ENCODE data around the gene CRLF2.
"Not testable (repeated sequence)": the region's sequence is repeated elsewhere in the genome, so short reads cannot be mapped to it uniquely, and the experiment has no call there.

Gene CRLF2

GRCh38 chrX:1212532-1212931 lies at the start of gene CRLF2:
TSS of gene CRLF2 (minus strand) at chrX:1212649. CDS start at chrX:1212634, 15 bp downstream.
- no peak for DNase-seq

GRCh38 chrX:1261771-1262170 lies 49.3 kb upstream of the CRLF2 start:
- DNase-seq = not testable (repeated sequence)

- DNase-seq = no peak
Observed at GRCh38 chrX:1261285-1261684, 48.8 kb upstream of the CRLF2 start.

GRCh38 chrX:1252861-1253260 lies 40.4 kb upstream of the CRLF2 start:
- DNase-seq = no peak

GRCh38 chrX:1249101-1249887 lies 36.8 kb upstream of the CRLF2 start:
- no peak for DNase-seq

- peak in 5 of 51 donors; percentile 1 to 20 (median 5) for DNase-seq
Observed at GRCh38 chrX:1248331-1249061, 36.0 kb upstream of the CRLF2 start.

GRCh38 chrX:1246816-1247215 lies 34.4 kb upstream of the CRLF2 start:
- peak in 35 of 51 donors; percentile 0 to 47 (median 14) for DNase-seq

- DNase-seq = peak in 1 of 51 donors; percentile 1
Observed at GRCh38 chrX:1244164-1245076, 32.0 kb upstream of the CRLF2 start.

- no peak for DNase-seq
Observed at GRCh38 chrX:1242891-1243402, 30.5 kb upstream of the CRLF2 start.

GRCh38 chrX:1240551-1240950 lies 28.1 kb upstream of the CRLF2 start:
- DNase-seq = not testable (repeated sequence)

- peak in 42 of 51 donors; percentile 1 to 68 (median 24) for DNase-seq
Observed at GRCh38 chrX:1239681-1240142, 27.3 kb upstream of the CRLF2 start.

GRCh38 chrX:1231850-1232465 lies 19.5 kb upstream of the CRLF2 start:
- DNase-seq = no peak

GRCh38 chrX:1228101-1228500 lies 15.7 kb upstream of the CRLF2 start:
- not testable (repeated sequence) for DNase-seq

- DNase-seq = no peak
Observed at GRCh38 chrX:1226249-1226648, 13.8 kb upstream of the CRLF2 start.

- DNase-seq = no peak
Observed at GRCh38 chrX:1224954-1225353, 12.5 kb upstream of the CRLF2 start.

- no peak for DNase-seq
Observed at GRCh38 chrX:1223242-1223600, 10.8 kb upstream of the CRLF2 start.

- no peak for DNase-seq
Observed at GRCh38 chrX:1222531-1223241, 10.2 kb upstream of the CRLF2 start.

GRCh38 chrX:1221296-1221845 lies 8.9 kb upstream of the CRLF2 start:
- no peak for DNase-seq

GRCh38 chrX:1218286-1218685 lies 5.8 kb upstream of the CRLF2 start:
- DNase-seq = no peak
